Esophagus squamous epithelium (tissue), 5 donors: ENCODE results near the gene NCOA1. TPM values are rescaled to one million over a fixed set of nuclear protein-coding genes. Genes with fewer than 3 reads are reported as not detected.
"Not testable (repeated sequence)": the region's sequence is repeated elsewhere in the genome, so short reads cannot be mapped to it uniquely, and the experiment has no call there.

Source experiments
- DNase-seq: peaks from one replicate; lab custom pipeline; 2025; lab: John Stamatoyannopoulos, UW
- H3K27ac ChIP-seq, 4 donors: fragments of 200-600 bp; sonication (generic); one replicate each; pipeline ENCODE4 v1.5.1; 2016 to 2019; ENCODE audit warnings: mild to moderate bottlenecking in 1 of 4
- H3K27me3 ChIP-seq, 4 donors: fragments of 200-600 bp; sonication (generic); 1 replicate in 3 of 4; 2 replicates in 1 of 4; pipeline versions ENCODE4 v1.5.1 to v1.6.0; 2017 to 2021; ENCODE audit warnings: antibody characterized with exemption in 1 of 4
- H3K36me3 ChIP-seq, 3 donors: fragments of 200-600 bp; sonication (generic); one replicate each; pipeline ENCODE4 v1.5.1; 2016 to 2019
- H3K4me1 ChIP-seq, 3 donors: fragments of 200-600 bp; sonication (generic); one replicate each; pipeline ENCODE4 v1.5.1; 2017 to 2019
- H3K4me3 ChIP-seq, 4 donors: fragments of 200-600 bp; sonication (generic); 1 replicate in 3 of 4; 2 replicates in 1 of 4; pipeline ENCODE4 v1.5.1; 2016 to 2019; ENCODE audit warnings: mild to moderate bottlenecking in 2 of 4, moderate library complexity in 1 of 4
- H3K9me3 ChIP-seq, 3 donors: fragments of 200-600 bp; sonication (generic); one replicate each; pipeline ENCODE4 v1.5.1; 2016 to 2019
- POLR2A ChIP-seq, 4 donors: fragments of 450-650 bp; IDR thresholded peaks; one replicate each; pipeline ENCODE4 v1.6.1; 2017; ENCODE audit warnings: antibody characterized with exemption in 4 of 4, mild to moderate bottlenecking in 4 of 4, moderate library complexity in 3 of 4
- WGBS, 2 donors: methylation state at CpG; one replicate each; pipeline ENCODE4 v1.1.5; 2018; 5-methylcytosine and 5-hydroxymethylcytosine counted together
- intact Hi-C: fragments of 100-400 bp; cut with DNase I; formaldehyde crosslinking; loops from one replicate; pipeline ENCODE4 v1.15.0; 2022
- total RNA-seq, 4 donors: library from RNA; depleted of rRNA; stranded (reverse); fragments of >200 nt; gene quantifications; one replicate each; pipeline ENCODE4 v1.1.0, GENCODE V29; 2016
- TF ChIP-seq, protein P1 (sequence below), 6 experiments: fragments of 450-650 bp in 4 of 6; fragments of 200-600 bp in 2 of 6; sonication (generic) in 2 of 6; IDR thresholded peaks; one replicate each; pipeline ENCODE4 v1.5.1; 2016 to 2019; ENCODE audit warnings: antibody characterized with exemption in 6 of 6, mild to moderate bottlenecking in 4 of 6, moderate library complexity in 4 of 6
- donor health status: DM: yes; HTN: yes; CAD: no.

The NCOA1 gene
- total RNA-seq, 4 donors from 2014 or later = 21.3 to 45.4 (median 32.9) TPM

DNA sequence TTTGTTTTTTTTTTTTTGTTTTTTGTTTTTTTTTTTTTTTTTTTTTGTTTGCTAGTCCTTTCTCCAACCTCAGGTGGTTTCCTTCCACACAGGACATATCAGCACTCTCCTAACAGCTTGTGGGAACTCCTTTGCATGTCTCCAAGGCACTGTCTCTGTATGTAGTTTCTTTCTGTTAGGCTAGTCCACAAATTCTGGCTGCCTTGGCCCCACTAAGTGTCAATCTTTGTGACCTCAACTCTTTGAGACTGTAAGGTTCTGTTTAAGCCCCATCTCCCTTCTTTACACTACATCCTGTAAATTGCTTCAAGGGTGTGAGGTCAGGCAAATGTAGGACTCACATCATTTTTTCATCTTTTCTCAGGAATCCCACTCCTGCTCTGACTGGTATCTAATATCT, 85.1 kb downstream of the NCOA1 start:
- H3K4me1 ChIP-seq = peaks cover 0 to 16% (median 0%) of the 10 kb centered on the region in 3 donors

DNA sequence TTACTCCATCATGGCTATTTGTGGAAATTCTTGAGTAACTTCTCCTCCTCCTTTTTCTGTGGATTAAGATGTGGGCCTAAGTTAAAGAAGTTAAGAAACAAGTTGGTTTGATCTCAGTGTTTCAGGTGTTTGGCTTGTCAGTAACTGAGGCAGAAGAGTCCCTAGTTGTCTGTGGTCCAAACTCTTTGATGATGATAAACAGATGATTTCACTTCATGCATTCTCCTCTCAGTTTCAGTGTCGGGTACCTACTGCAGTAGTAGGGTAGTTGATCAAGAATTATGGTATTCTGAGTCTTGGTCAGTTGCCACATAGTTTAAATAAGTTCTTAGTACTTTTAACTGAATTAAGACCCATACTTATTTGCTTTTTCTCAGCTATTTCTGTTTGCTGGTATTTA, 85.6 kb downstream of the NCOA1 start:
- intact Hi-C loops = no loop called here
- TF ChIP-seq POLR2A (IDR thresholded peaks at IDR 0.05) = no peak
- TF ChIP-seq, protein P1, sequence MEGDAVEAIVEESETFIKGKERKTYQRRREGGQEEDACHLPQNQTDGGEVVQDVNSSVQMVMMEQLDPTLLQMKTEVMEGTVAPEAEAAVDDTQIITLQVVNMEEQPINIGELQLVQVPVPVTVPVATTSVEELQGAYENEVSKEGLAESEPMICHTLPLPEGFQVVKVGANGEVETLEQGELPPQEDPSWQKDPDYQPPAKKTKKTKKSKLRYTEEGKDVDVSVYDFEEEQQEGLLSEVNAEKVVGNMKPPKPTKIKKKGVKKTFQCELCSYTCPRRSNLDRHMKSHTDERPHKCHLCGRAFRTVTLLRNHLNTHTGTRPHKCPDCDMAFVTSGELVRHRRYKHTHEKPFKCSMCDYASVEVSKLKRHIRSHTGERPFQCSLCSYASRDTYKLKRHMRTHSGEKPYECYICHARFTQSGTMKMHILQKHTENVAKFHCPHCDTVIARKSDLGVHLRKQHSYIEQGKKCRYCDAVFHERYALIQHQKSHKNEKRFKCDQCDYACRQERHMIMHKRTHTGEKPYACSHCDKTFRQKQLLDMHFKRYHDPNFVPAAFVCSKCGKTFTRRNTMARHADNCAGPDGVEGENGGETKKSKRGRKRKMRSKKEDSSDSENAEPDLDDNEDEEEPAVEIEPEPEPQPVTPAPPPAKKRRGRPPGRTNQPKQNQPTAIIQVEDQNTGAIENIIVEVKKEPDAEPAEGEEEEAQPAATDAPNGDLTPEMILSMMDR (IDR thresholded peaks at IDR 0.05) = no peak

More for the DNA sequence above, 85.1 kb downstream of the NCOA1 start:
- Histone ChIP-seq H3K36me3 (no peaks in the 10 kb centered on the region), H3K4me3 (no peak overlapping the region), H3K27ac (no peak overlapping the region), H3K27me3 (no peaks in the 10 kb centered on the region), H3K9me3 (no peaks in the 10 kb centered on the region)
- intact Hi-C loops = no loop called here
- TF ChIP-seq POLR2A (IDR thresholded peaks at IDR 0.05) = no peak
- TF ChIP-seq, protein P1 (IDR thresholded peaks at IDR 0.05) = no peak
- no peak for DNase-seq

DNA sequence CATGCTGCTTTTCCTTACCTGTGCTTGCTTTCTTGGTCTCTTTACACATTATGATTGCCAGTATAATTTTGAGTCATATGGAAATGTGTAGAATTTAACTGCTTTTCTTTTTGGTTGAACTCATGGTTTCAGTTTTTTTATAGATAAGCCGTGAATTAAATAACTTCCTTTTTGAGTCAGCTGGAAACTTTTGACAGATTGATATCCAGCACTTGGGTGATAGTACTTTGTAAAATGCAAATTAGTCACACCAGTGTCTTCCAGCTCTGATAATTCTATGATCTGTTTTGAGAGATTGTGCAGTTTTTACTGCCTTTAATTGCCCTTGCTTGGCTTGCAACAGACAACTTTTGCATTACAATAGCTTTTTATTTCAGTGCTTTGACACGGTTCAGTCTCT, 86.4 kb downstream of the NCOA1 start:
- H3K27me3 ChIP-seq = no peaks in the 10 kb centered on the region
- H3K9me3 ChIP-seq = no peaks in the 10 kb centered on the region
- intact Hi-C loops = no loop called here
- TF ChIP-seq POLR2A (IDR thresholded peaks at IDR 0.05) = no peak
- TF ChIP-seq, protein P1 (IDR thresholded peaks at IDR 0.05) = no peak
- no peak overlapping the region for H3K27ac ChIP-seq
- 27 to 39% methylated on average over 2 of the region's 2 CpGs for WGBS, 2 donors
- H3K36me3 ChIP-seq = no peaks in the 10 kb centered on the region
- no peak for DNase-seq
- H3K4me3 ChIP-seq = no peak overlapping the region
- peaks cover 0 to 16% (median 0%) of the 10 kb centered on the region in 3 donors for H3K4me1 ChIP-seq

More for the DNA sequence above, 85.6 kb downstream of the NCOA1 start:
- peaks cover 0 to 16% (median 0%) of the 10 kb centered on the region in 3 donors for H3K4me1 ChIP-seq
- no peaks in the 10 kb centered on the region for H3K27me3 ChIP-seq
- H3K4me3 ChIP-seq = no peak overlapping the region
- WGBS, 2 donors = 76 to 100% methylated on average over 1 of the region's 1 CpG
- H3K27ac ChIP-seq = no peak overlapping the region
- H3K9me3 ChIP-seq = no peaks in the 10 kb centered on the region
- DNase-seq = no peak
- no peaks in the 10 kb centered on the region for H3K36me3 ChIP-seq

DNA sequence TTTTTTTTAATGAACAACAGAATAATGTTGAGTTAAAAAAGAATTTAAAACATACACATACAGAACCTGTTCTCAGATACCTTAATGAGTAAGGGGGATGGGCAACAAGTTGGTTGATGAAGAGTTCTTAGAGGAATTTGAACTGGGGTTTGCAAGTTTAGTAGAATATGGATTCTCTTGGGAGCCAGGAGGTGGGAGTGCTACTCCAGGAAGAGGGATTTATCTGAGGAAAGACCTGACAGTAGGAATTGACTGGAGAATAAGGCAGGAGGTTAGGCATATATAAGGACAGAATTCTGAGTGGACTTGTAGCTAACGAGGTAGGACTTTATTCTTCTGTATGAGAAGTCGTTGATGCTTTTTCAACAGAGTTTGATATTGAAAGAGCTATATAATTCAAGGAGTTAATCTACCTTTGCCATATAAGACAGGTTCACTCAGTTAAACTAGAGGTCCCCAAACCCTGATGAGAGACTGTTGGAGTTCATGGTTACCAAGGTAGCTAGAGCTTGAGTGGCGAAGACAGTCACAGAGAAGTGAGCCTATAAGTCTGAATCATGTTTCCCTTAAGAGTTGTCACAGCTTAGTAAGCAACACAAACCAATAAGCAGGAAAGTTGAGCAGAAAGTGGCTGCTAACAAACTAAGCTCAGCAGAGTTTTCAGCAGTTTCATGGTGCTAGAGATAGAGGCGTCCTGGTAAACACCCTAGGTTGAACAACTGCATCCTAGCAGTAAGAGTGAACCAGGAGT, 88.2 kb downstream of the NCOA1 start:
- no peak for DNase-seq
- intact Hi-C loops = no loop called here
- WGBS, 2 donors = 87 to 91% methylated on average over 4 of the region's 4 CpGs
- Histone ChIP-seq H3K27me3 (no peaks in the 10 kb centered on the region), H3K4me3 (no peak overlapping the region), H3K4me1 (peaks cover 0 to 16% (median 0%) of the 10 kb centered on the region in 3 donors), H3K27ac (no peak overlapping the region), H3K9me3 (no peaks in the 10 kb centered on the region), H3K36me3 (no peaks in the 10 kb centered on the region)
- no peak for TF ChIP-seq POLR2A (IDR thresholded peaks at IDR 0.05)
- TF ChIP-seq, protein P1 (IDR thresholded peaks at IDR 0.05) = no peak

DNA sequence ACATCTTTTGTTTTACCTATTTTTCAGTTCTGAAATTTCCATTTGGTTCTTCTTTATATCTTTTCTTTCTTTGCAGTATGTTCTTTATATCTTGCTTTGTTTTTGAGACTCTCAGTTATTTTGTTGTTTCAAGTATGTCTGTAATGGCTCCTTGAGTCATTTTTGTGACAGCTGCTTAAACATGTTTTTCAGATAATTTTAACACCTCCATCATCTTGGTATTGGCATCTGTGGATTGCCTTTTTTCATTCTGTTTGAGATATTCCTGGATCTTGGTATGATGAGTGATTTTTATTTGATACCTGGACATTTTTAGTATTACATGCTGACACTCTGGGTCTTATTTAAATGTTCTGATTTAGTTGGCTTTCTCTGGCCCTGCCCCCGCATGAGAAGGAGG, 89.5 kb downstream of the NCOA1 start:
- DNase-seq = no peak
- Histone ChIP-seq H3K36me3 (peaks cover 0 to 4% (median 0%) of the 10 kb centered on the region in 3 donors), H3K27me3 (no peaks in the 10 kb centered on the region), H3K4me1 (peaks cover 0 to 16% (median 0%) of the 10 kb centered on the region in 3 donors), H3K4me3 (no peak overlapping the region), H3K9me3 (no peaks in the 10 kb centered on the region), H3K27ac (no peak overlapping the region)
- intact Hi-C loops = no loop called here
- TF ChIP-seq, protein P1 (IDR thresholded peaks at IDR 0.05) = no peak
- no peak for TF ChIP-seq POLR2A (IDR thresholded peaks at IDR 0.05)
- WGBS, 2 donors = 100% methylated on average over 1 of the region's 1 CpG

DNA sequence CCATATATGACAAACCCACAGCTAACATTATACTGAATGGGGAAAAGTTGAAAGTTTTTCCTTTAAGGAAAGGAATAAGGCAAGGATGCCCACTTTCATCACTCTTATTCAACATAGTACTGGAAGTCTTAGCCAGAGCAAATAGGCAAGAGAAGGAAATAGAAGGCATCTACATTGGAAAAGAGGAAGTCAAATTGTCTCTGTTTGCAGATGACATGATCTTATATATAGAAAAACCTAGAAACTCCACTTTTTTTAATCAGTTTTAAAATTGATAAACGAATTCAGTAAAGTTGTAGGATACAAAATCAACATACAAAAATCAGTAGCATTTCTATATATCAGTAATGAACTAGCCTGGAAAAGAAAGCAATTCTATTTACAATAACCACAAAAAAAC, 90.9 kb downstream of the NCOA1 start:
- H3K27me3 ChIP-seq, H3K27ac ChIP-seq, H3K4me1 ChIP-seq, H3K9me3 ChIP-seq, H3K4me3 ChIP-seq, DNase-seq, intact Hi-C loops: not testable (repeated sequence)
- WGBS, 2 donors = 81 to 90% methylated on average over 1 of the region's 1 CpG
- H3K36me3 ChIP-seq = peaks cover 0 to 12% (median 0%) of the 10 kb centered on the region in 3 donors
